ENCODE data around the gene OSBPL3. TPM values are rescaled to one million over a fixed set of nuclear protein-coding genes. Genes with fewer than 3 reads are reported as not detected.

Gene OSBPL3
- polyA plus RNA-seq, 1 of the 3 experiments (the other 2 are of a cell fraction) = 23.2 TPM

- ChIA-PET POLR2A (interaction anchor here (0.8 to 1.8 kb wide), 6 partner anchors 8 to 368 kb away, joined by 3 to 5 read pairs (median 4); partner anchors contain the start of gene CYCS), CTCF (interaction anchor here (0.6 to 1.6 kb wide), 5 partner anchors 10 to 1639 kb away, joined by 3 to 6 read pairs (median 4); no protein-coding TSS in a partner anchor)
- Histone ChIP-seq H3K4me3 (ENCODE audit: low read depth in 2 of 2, low read length in 1 of 2) (peak within 1 kb of the TSS; percentile 74 to 76), H3K9me3 (no peaks in the 10 kb centered on the region), H3K27me3 (ENCODE audit: insufficient read depth) (no peaks in the 10 kb centered on the region), H3K79me2 (ENCODE audit: insufficient read depth) (peaks cover 37% of the 10 kb centered on the region; the same call in 1 of the 2 replicates), H4K20me1 (ENCODE audit: insufficient read depth) (no peaks in the 10 kb centered on the region), H3K36me3 (replicated peaks in 1 of 2; ENCODE audit: control insufficient read depth in 1 of 2, insufficient read depth in 2 of 2, low read length in 1 of 2) (no peaks in the 10 kb centered on the region), H3K4me2 (peak within 1 kb of the TSS; percentile 89), H3K27ac (ENCODE audit: low read depth in 2 of 2, low read length in 1 of 2) (peak within 1 kb of the TSS; percentile 83 to 93), H3F3A (replicated peaks; ENCODE audit: insufficient read depth) (peaks cover 13% of the 10 kb centered on the region), H3K9ac (peak within 1 kb of the TSS; percentile 87), H3K4me1 (ENCODE audit: control insufficient read depth in 1 of 2, insufficient read depth in 2 of 2, low read depth in 1 of 2, low read length in 1 of 2) (peaks cover 16 to 19% of the 10 kb centered on the region in 2 experiments; a peak in 3 of 4 replicates), H2AFZ (ENCODE audit: low read depth) (peak within 1 kb of the TSS; percentile 91), H3K9me2 (no peaks in the 10 kb centered on the region)
- peak; percentile 96 for DNase-seq
- 38% methylated on average over 27 of the region's 81 CpGs for WGBS (ENCODE audit: low lambda C conversion rate)
- TF ChIP-seq TAF1 (IDR thresholded peaks at IDR 0.05; ENCODE audit: borderline replicate concordance, low read depth, low read length) (peak; percentile 46; the same call in 1 of the 2 replicates), SMC3 (IDR thresholded peaks at IDR 0.05; ENCODE audit: low read depth, low read length) (no peak), CHD2 (IDR thresholded peaks at IDR 0.05; ENCODE audit: low read length, partially characterized antibody) (no peak), NRF1 (IDR thresholded peaks at IDR 0.05; ENCODE audit: low read depth, low read length) (peak; percentile 67), MXI1 (IDR thresholded peaks at IDR 0.05; ENCODE audit: low read depth, low read length) (no peak; the same call in 1 of the 2 replicates), TEAD4 (IDR thresholded peaks at IDR 0.05; ENCODE audit: borderline replicate concordance, insufficient read depth) (0 out of 2 replicates have a peak, but pooled peaks have one; percentile 4), EP300 (IDR thresholded peaks at IDR 0.05; ENCODE audit: borderline replicate concordance in 1 of 2, low read depth in 1 of 2, low read length in 1 of 2) (no peak), JUND (IDR thresholded peaks at IDR 0.05) (no peak), NFIC (IDR thresholded peaks at IDR 0.05; ENCODE audit: borderline replicate concordance) (no peak), FOSL2 (IDR thresholded peaks at IDR 0.05; ENCODE audit: borderline replicate concordance, low read depth) (no peak), RFX5 (IDR thresholded peaks at IDR 0.05; ENCODE audit: low read length) (no peak), ELF1 (IDR thresholded peaks at IDR 0.05) (no peak), RXRA (IDR thresholded peaks at IDR 0.05; ENCODE audit: borderline replicate concordance, low read depth) (peak; percentile 16; the same call in 1 of the 2 replicates), GATA2 (CRISPR knock-in tag; IDR thresholded peaks at IDR 0.05) (no peak), GABPA (IDR thresholded peaks at IDR 0.05; ENCODE audit: low read depth) (no peak; the same call in 1 of the 2 replicates), SIN3A (IDR thresholded peaks at IDR 0.05; ENCODE audit: borderline replicate concordance, low read depth, low read length) (no peak), EZH2phosphoT487 (IDR thresholded peaks at IDR 0.05; ENCODE audit: borderline replicate concordance, low read depth) (no peak), FOXJ3 (CRISPR knock-in tag; IDR thresholded peaks at IDR 0.05) (no peak), YY1 (IDR thresholded peaks at IDR 0.05; ENCODE audit: low read depth) (no peak), CTCF (IDR thresholded peaks at IDR 0.05) (no peak), MEF2A (IDR thresholded peaks at IDR 0.05; ENCODE audit: borderline replicate concordance, low read depth) (no peak), RCOR1 (IDR thresholded peaks at IDR 0.05; ENCODE audit: low read length) (0 out of 2 replicates have a peak, but pooled peaks have one; percentile 5), PBX3 (IDR thresholded peaks at IDR 0.05) (0 out of 2 replicates have a peak, but pooled peaks have one; percentile 1)
- TF ChIP-seq, protein P1, sequence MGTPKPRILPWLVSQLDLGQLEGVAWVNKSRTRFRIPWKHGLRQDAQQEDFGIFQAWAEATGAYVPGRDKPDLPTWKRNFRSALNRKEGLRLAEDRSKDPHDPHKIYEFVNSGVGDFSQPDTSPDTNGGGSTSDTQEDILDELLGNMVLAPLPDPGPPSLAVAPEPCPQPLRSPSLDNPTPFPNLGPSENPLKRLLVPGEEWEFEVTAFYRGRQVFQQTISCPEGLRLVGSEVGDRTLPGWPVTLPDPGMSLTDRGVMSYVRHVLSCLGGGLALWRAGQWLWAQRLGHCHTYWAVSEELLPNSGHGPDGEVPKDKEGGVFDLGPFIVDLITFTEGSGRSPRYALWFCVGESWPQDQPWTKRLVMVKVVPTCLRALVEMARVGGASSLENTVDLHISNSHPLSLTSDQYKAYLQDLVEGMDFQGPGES (IDR thresholded peaks at IDR 0.05; ENCODE audit: low read depth, low read length) = no peak
- TF ChIP-seq, protein P2, sequence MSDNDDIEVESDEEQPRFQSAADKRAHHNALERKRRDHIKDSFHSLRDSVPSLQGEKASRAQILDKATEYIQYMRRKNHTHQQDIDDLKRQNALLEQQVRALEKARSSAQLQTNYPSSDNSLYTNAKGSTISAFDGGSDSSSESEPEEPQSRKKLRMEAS (IDR thresholded peaks at IDR 0.05; ENCODE audit: low read depth) = peak; percentile 66
- TF ChIP-seq, protein P3, sequence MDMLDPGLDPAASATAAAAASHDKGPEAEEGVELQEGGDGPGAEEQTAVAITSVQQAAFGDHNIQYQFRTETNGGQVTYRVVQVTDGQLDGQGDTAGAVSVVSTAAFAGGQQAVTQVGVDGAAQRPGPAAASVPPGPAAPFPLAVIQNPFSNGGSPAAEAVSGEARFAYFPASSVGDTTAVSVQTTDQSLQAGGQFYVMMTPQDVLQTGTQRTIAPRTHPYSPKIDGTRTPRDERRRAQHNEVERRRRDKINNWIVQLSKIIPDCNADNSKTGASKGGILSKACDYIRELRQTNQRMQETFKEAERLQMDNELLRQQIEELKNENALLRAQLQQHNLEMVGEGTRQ (IDR thresholded peaks at IDR 0.05; ENCODE audit: borderline replicate concordance, low read depth, low read length) = no peak
- TF ChIP-seq, protein P4, sequence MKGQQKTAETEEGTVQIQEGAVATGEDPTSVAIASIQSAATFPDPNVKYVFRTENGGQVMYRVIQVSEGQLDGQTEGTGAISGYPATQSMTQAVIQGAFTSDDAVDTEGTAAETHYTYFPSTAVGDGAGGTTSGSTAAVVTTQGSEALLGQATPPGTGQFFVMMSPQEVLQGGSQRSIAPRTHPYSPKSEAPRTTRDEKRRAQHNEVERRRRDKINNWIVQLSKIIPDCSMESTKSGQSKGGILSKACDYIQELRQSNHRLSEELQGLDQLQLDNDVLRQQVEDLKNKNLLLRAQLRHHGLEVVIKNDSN (IDR thresholded peaks at IDR 0.05; ENCODE audit: borderline replicate concordance, low read depth) = peak; percentile 19; the same call in 1 of the 2 replicates
Observed at GRCh38 chr7:24757353-24758275, 222.4 kb downstream of the OSBPL3 start, which contains the start of gene GSDME. Gene GSDME (minus strand): TSS chr7:24757464. CDS start chr7:24749774, 7,690 bp downstream.

Measured in SK-N-SH (cell line).